HUES48 (cell line): Measurements from ENCODE around the gene SYNGAP1.
"Not testable (repeated sequence)": the region's sequence is repeated elsewhere in the genome, so short reads cannot be mapped to it uniquely, and the experiment has no call there.

Experiments used
- H3K27ac ChIP-seq: one replicate; pipeline ENCODE4 v1.7.0; 2013; ENCODE audit warnings: low read depth, low read length, inconsistent platforms
- H3K27me3 ChIP-seq: 2 replicates; pipeline ENCODE4 v1.6.1; 2013; ENCODE audit warnings: mild to moderate bottlenecking, low read length; ENCODE audit not compliant: control insufficient read depth, insufficient read depth
- H3K36me3 ChIP-seq: 2 replicates; pipeline ENCODE4 v1.6.1; 2013; ENCODE audit warnings: low read length; ENCODE audit not compliant: control insufficient read depth, insufficient read depth
- H3K4me1 ChIP-seq: 2 replicates; pipeline ENCODE4 v1.6.1; 2013; ENCODE audit warnings: mild to moderate bottlenecking, low read length; ENCODE audit not compliant: control insufficient read depth, insufficient read depth
- H3K4me3 ChIP-seq: 2 replicates; pipeline ENCODE4 v1.5.1; 2013; ENCODE audit warnings: mild to moderate bottlenecking, low read depth, low read length
- H3K9ac ChIP-seq: 2 replicates; pipeline ENCODE4 v1.6.1; 2013; ENCODE audit warnings: mild to moderate bottlenecking, low read depth, low read length, moderate library complexity
- H3K9me3 ChIP-seq: 2 replicates; pipeline ENCODE4 v1.6.1; 2013; ENCODE audit warnings: low read length; ENCODE audit not compliant: control insufficient read depth, insufficient read depth

The SYNGAP1 gene

DNA sequence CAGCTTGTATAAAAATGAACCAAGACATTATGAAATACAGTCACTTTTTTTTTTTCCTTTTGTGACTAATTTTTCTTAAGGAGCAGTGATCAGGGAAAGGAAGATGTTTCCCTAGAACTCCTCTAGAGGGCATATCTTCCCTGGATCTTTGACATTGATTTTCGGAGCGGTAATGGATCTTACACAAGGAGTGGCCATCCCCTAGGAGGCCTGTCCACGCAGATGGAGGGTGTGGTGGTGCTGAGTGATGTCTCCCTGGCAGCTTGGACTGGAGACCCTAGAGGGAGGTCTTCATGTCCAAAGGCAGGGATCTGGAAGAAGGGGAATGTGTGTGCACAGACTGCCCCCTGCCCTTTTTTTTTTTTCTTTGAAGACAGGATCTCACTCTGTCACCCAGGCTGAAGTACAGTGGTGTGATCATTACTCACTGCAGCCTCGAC is 35.3 kb upstream of the SYNGAP1 start:
- H3K4me3 ChIP-seq = no peak overlapping the region
- no peaks in the 10 kb centered on the region for H3K4me1 ChIP-seq
- no peak overlapping the region for H3K27ac ChIP-seq
- H3K36me3 ChIP-seq = no peaks in the 10 kb centered on the region
- H3K27me3 ChIP-seq = no peaks in the 10 kb centered on the region
- no peaks in the 10 kb centered on the region for H3K9me3 ChIP-seq
- H3K9ac ChIP-seq = no peak overlapping the region

- Histone ChIP-seq H3K36me3 (peaks cover 4% of the 10 kb centered on the region; the same call in 1 of the 2 replicates), H3K27me3 (no peaks in the 10 kb centered on the region), H3K27ac (no peak overlapping the region), H3K9ac (no peak overlapping the region), H3K9me3 (no peaks in the 10 kb centered on the region), H3K4me1 (peaks cover 17% of the 10 kb centered on the region), H3K4me3 (no peak overlapping the region)
These were observed 29.7 kb upstream of the SYNGAP1 start for GRCh38 chr6:33390173-33390572.

DNA sequence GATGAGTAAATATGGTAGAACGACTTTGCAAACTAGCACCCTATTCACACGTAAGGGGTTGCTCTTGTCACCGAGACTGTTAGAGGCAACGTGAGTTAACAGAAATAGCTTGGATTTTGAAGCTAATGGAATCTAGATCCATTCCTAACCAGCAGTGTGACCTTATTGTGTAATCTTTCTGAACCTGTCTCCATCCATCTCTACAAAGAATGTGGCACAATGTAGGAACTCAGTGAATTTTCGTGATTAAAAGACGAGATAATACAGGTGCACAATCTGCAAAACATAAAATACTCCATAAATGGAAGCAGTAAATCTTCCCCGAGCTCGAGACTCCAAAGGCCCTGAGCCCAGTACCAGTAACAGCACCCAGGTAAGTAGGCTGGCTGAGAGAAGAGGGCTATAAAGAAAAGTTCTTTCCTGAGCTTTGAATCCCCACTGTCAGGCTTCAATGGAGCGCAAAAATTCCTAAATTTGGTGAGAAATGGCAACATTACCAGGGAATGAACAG is 29.0 kb upstream of the SYNGAP1 start:
- Histone ChIP-seq H3K27me3 (no peaks in the 10 kb centered on the region), H3K4me1 (peaks cover 17% of the 10 kb centered on the region), H3K4me3 (peak overlapping the region; percentile 83), H3K36me3 (peaks cover 6% of the 10 kb centered on the region; the same call in 1 of the 2 replicates), H3K9me3 (no peaks in the 10 kb centered on the region), H3K27ac (peak overlapping the region; percentile 84), H3K9ac (peak overlapping the region; percentile 59)

DNA sequence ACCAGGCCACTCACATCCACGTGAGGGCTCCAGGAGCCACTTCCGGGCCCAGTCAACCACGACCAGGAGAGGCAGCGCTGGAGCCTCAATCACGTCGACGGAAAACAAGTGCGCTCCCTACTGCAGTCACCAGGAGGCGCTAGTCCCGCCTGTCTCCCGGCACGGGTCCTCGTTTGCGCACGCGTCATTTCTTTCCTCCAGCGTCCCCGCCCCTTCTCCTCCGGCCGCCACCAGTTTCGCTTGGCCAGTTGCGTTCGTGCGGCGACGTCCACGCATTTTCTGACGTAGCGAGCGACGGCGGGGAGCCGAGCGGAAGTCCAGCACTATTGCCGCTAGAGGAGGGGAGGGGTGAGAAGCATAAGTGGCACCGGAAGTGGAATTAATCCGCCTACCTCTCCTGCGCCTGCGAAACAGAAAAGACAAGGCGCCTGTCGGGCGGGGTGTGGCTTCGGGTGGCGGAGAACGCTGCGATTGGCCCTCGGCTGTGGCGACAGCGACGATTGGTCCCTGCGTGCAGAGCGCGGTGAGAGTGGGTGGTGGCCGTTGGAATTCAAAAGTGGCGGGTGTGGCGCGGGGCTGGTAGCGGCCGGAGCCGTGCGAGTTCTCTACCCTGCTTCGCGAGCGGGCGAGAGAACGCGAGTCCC is 28.5 kb upstream of the SYNGAP1 start, which contains the start of gene KIFC1:
Gene KIFC1 (plus strand): TSS at position 546 of the 644 bp plus-strand sequence. CDS start 163 bp downstream, outside the sequence.
- Histone ChIP-seq H3K27ac (peak within 1 kb of the TSS; percentile 92), H3K4me1 (peaks cover 17% of the 10 kb centered on the region), H3K9me3 (no peaks in the 10 kb centered on the region), H3K4me3 (peak within 1 kb of the TSS; percentile 83), H3K36me3 (peaks cover 8% of the 10 kb centered on the region; the same call in 1 of the 2 replicates), H3K9ac (peak within 1 kb of the TSS; percentile 62), H3K27me3 (no peaks in the 10 kb centered on the region)

DNA sequence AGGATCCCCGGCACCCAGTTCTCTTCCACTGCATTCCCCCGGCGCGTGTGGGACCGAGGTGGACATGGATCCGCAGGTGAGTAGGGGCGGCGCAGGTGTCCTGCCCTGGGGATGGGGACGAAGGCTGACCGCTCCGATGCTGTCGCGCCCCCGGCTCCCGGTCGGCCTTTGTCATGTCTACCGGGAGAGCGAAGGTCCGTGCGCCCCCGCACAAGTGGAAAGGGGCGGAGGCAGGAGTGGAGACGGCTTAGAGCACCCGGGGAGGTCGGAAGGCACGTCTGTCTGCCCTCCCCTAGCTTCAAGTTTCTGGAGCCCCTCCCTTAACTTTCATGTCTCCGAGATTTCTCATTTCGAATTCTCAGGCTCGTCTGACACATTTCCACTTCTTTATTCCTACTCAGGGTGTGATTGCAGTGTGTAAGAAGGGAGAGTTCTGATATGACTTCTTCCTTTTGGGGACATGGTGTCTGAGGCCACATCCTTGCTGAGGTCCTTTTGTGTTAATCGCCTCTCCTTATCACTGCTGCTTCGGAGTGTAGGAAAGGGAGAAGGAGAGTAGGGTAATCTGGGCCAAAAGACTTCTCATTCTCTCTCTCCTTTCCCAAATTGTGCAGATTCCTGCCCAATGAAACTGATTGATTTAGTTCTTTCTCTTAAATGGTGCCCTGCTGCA is 27.8 kb upstream of the SYNGAP1 start:
- H3K9ac ChIP-seq = peak overlapping the region; percentile 62
- H3K27me3 ChIP-seq = no peaks in the 10 kb centered on the region
- no peaks in the 10 kb centered on the region for H3K9me3 ChIP-seq
- peaks cover 8% of the 10 kb centered on the region; the same call in 1 of the 2 replicates for H3K36me3 ChIP-seq
- peaks cover 17% of the 10 kb centered on the region for H3K4me1 ChIP-seq
- H3K4me3 ChIP-seq = peak overlapping the region; percentile 83
- H3K27ac ChIP-seq = peak overlapping the region; percentile 92

GRCh38 chr6:33392595-33392948 is 27.3 kb upstream of the SYNGAP1 start:
- Histone ChIP-seq H3K27ac (peak overlapping the region; percentile 92), H3K4me1 (peaks cover 17% of the 10 kb centered on the region), H3K9ac (peak overlapping the region; percentile 62)

DNA sequence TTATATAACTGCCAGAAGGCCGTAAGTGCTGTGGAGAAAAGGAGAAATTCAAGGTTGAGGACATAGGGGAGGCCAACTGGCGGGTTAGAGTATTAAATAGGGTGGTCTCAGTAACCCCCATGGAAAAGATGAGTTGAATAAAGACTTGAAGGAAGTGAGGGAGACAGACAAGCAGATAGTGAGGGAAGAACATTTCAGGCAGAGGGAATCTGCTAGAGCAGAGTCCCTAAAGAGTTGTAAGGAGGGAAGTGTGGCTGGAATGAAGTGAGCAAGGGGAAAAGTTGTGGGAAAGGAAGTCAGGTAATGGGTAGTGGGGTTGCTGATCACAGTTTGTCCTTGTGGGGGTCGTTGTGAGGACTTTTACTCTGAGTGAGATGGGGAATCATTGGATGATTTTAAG is 26.9 kb upstream of the SYNGAP1 start:
- H3K27ac ChIP-seq = no peak overlapping the region
- 0 out of 2 replicates have a peak overlapping the region, but pooled peaks have one; percentile 38 for H3K9ac ChIP-seq
- peaks cover 14% of the 10 kb centered on the region for H3K36me3 ChIP-seq
- H3K27me3 ChIP-seq = no peaks in the 10 kb centered on the region
- peak overlapping the region; percentile 83 for H3K4me3 ChIP-seq
- no peaks in the 10 kb centered on the region for H3K9me3 ChIP-seq
- peaks cover 17% of the 10 kb centered on the region for H3K4me1 ChIP-seq

More at GRCh38 chr6:33392595-33392948, 27.3 kb upstream of the SYNGAP1 start:
- H3K27me3 ChIP-seq = no peaks in the 10 kb centered on the region
- H3K9me3 ChIP-seq = no peaks in the 10 kb centered on the region
- peaks cover 10% of the 10 kb centered on the region for H3K36me3 ChIP-seq
- H3K4me3 ChIP-seq = peak overlapping the region; percentile 83

DNA sequence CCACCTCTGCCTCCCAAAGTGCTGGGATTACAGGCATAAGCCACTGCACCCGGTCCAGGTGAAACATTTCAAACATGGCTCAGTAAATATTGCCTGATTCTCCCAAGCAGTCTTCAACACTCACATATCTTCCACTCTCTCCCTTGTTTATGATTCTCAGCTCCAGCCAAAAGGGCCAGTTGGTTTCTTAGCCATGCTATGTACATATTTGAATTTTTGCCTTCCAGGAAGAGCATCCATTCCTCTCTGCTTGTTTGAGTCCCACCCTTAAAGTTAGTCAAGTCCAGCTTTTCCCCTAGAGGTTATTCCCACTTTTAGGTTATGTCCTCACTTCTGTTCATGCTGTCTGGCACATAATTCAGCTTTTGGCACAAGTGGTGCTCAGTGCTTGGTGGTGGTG is 22.3 kb upstream of the SYNGAP1 start:
- Histone ChIP-seq H3K4me3 (no peak overlapping the region), H3K4me1 (peaks cover 6% of the 10 kb centered on the region; the same call in 1 of the 2 replicates), H3K27ac (no peak overlapping the region), H3K9me3 (no peaks in the 10 kb centered on the region), H3K9ac (no peak overlapping the region), H3K36me3 (peaks cover 45% of the 10 kb centered on the region), H3K27me3 (no peaks in the 10 kb centered on the region)

DNA sequence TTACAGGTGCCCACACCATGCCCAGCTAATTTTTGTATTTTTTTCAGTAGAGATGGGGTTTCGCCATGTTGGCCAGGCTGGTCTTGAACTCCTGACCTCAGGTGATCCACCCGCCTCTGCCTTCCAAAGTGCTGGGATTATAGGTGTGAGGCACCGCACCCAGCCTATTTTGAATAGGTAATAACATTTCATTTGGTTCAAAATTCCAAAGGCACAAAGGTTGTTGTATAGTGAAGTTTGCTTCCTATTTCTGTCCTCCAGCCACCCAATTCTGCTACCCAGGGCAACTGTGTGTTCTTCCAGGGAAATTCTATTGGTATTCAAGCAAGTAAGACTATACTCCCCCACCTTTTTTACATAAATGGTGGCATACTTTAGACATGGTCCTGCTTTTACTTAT is 21.3 kb upstream of the SYNGAP1 start:
- peaks cover 55% of the 10 kb centered on the region for H3K36me3 ChIP-seq
- not testable (repeated sequence) for H3K4me3 ChIP-seq, H3K27ac ChIP-seq, H3K9me3 ChIP-seq, H3K4me1 ChIP-seq, H3K27me3 ChIP-seq, H3K9ac ChIP-seq

- H3K36me3 ChIP-seq = peaks cover 67% of the 10 kb centered on the region
- H3K27me3 ChIP-seq, H3K4me3 ChIP-seq, H3K9ac ChIP-seq, H3K27ac ChIP-seq, H3K4me1 ChIP-seq, H3K9me3 ChIP-seq: not testable (repeated sequence)
These were observed 20.0 kb upstream of the SYNGAP1 start for GRCh38 chr6:33399881-33400280.

- peaks cover 73% of the 10 kb centered on the region for H3K36me3 ChIP-seq
- H3K9me3 ChIP-seq = no peaks in the 10 kb centered on the region
- peaks cover 4% of the 10 kb centered on the region; the same call in 1 of the 2 replicates for H3K4me1 ChIP-seq
- no peak overlapping the region for H3K27ac ChIP-seq
- no peak overlapping the region for H3K4me3 ChIP-seq
- H3K27me3 ChIP-seq = no peaks in the 10 kb centered on the region
- H3K9ac ChIP-seq = no peak overlapping the region
These were observed 15.0 kb upstream of the SYNGAP1 start for GRCh38 chr6:33404884-33405283.
